MM.1S (cell line): ENCODE measurements around the gene PRTN3.

ENCODE experiments used
- DNase-seq: peaks from one replicate; pipeline ENCODE4 v3.0.0-alpha.2; 2015
- H2AFZ ChIP-seq: fragments of 300-600 bp; sonication (generic); 2 replicates; pipeline ENCODE4 v1.6.0; 2016; ENCODE audit warnings: antibody characterized with exemption, low read length
- H3F3A ChIP-seq: fragments of 300-600 bp; sonication (generic); 2 replicates; pipeline ENCODE4 v1.6.1; 2016; ENCODE audit warnings: mild to moderate bottlenecking, antibody characterized with exemption, low read length, moderate library complexity, mixed read lengths; ENCODE audit not compliant: insufficient read depth
- H3K27ac ChIP-seq: fragments of 300-600 bp; sonication (generic); 2 replicates; pipeline ENCODE4 v1.5.1; 2016; ENCODE audit warnings: mild to moderate bottlenecking, low read length
- H3K27me3 ChIP-seq: fragments of 300-600 bp; sonication (generic); replicated peaks from 2 replicates; pipeline ENCODE4 v1.6.0; 2016; ENCODE audit warnings: low read length; ENCODE audit not compliant: insufficient read depth
- H3K36me3 ChIP-seq: fragments of 300-600 bp; sonication (generic); replicated peaks from 2 replicates; pipeline ENCODE4 v1.6.1; 2016; ENCODE audit warnings: mild to moderate bottlenecking, low read length, mixed read lengths; ENCODE audit not compliant: insufficient read depth
- H3K4me1 ChIP-seq: fragments of 300-600 bp; sonication (generic); 2 replicates; pipeline ENCODE4 v1.6.1; 2016; ENCODE audit warnings: low read length, mixed read lengths
- H3K4me2 ChIP-seq: fragments of 300-600 bp; sonication (generic); 2 replicates; pipeline ENCODE4 v1.6.0; 2016; ENCODE audit warnings: low read depth, low read length
- H3K4me3 ChIP-seq: fragments of 300-600 bp; sonication (generic); 2 replicates; pipeline ENCODE4 v1.5.1; 2016; ENCODE audit warnings: low read length, mixed read lengths
- H3K79me2 ChIP-seq: fragments of 300-600 bp; sonication (generic); 2 replicates; pipeline ENCODE4 v1.6.1; 2016; ENCODE audit warnings: mixed run types, low read length, mixed read lengths
- H3K9ac ChIP-seq: fragments of 300-600 bp; sonication (generic); 2 replicates; pipeline ENCODE4 v1.6.1; 2016; ENCODE audit warnings: low read length, mixed read lengths
- H3K9me2 ChIP-seq: fragments of 300-600 bp; sonication (generic); replicated peaks from 2 replicates; pipeline ENCODE4 v1.6.1; 2016; ENCODE audit warnings: mild to moderate bottlenecking, low read length, mixed read lengths; ENCODE audit not compliant: insufficient read depth
- H3K9me3 ChIP-seq: fragments of 300-600 bp; sonication (generic); replicated peaks from 2 replicates; pipeline ENCODE4 v1.6.1; 2016; ENCODE audit warnings: mild to moderate bottlenecking, low read length, mixed read lengths; ENCODE audit not compliant: insufficient read depth
- H4K20me1 ChIP-seq: fragments of 300-600 bp; sonication (generic); 2 replicates; pipeline ENCODE4 v1.6.1; 2016; ENCODE audit warnings: mild to moderate bottlenecking, low read length, moderate library complexity, mixed read lengths; ENCODE audit not compliant: insufficient read depth
- CTCF ChIP-seq: fragments of 300-600 bp; sonication (generic); IDR thresholded peaks from 2 replicates; pipeline ENCODE4 v1.5.1; 2016; ENCODE audit warnings: antibody characterized with exemption, low read length, mixed read lengths
- EZH2 ChIP-seq: fragments of 300-600 bp; sonication (generic); optimal IDR thresholded peaks from 2 replicates; pipeline ENCODE3; 2017; ENCODE audit warnings: low read depth, mild to moderate bottlenecking, antibody characterized with exemption, low read length, mixed read lengths
- EZH2phosphoT487 ChIP-seq: fragments of 300-600 bp; sonication (generic); IDR thresholded peaks from 2 replicates; pipeline ENCODE4 v1.6.1; 2018; ENCODE audit warnings: antibody characterized with exemption, low read length

The PRTN3 gene

GRCh38 chr19:883661-884211 is 42.9 kb downstream of the PRTN3 start:
- Histone ChIP-seq H3K36me3 (no peaks in the 10 kb centered on the region; the same call in 1 of the 2 replicates), H4K20me1 (no peaks in the 10 kb centered on the region; the same call in 1 of the 2 replicates), H3K4me1 (no peaks in the 10 kb centered on the region), H2AFZ (no peak overlapping the region), H3K27ac (no peak overlapping the region), H3K4me3 (no peak overlapping the region), H3F3A (no peaks in the 10 kb centered on the region), H3K4me2 (no peak overlapping the region), H3K27me3 (no peaks in the 10 kb centered on the region), H3K9me2 (no peaks in the 10 kb centered on the region), H3K79me2 (no peaks in the 10 kb centered on the region), H3K9me3 (no peaks in the 10 kb centered on the region), H3K9ac (no peak overlapping the region)
- no peak for DNase-seq
- TF ChIP-seq CTCF (no peak), EZH2phosphoT487 (no peak), EZH2 (no peak)

- Histone ChIP-seq H3K27me3 (no peaks in the 10 kb centered on the region), H2AFZ (no peak overlapping the region), H3K27ac (no peak overlapping the region), H3F3A (no peaks in the 10 kb centered on the region), H3K9me3 (no peaks in the 10 kb centered on the region), H3K36me3 (no peaks in the 10 kb centered on the region; the same call in 1 of the 2 replicates), H3K4me2 (no peak overlapping the region), H3K9me2 (no peaks in the 10 kb centered on the region), H3K79me2 (peaks cover 2% of the 10 kb centered on the region; the same call in 1 of the 2 replicates), H3K4me3 (no peak overlapping the region), H3K9ac (no peak overlapping the region), H4K20me1 (no peaks in the 10 kb centered on the region; the same call in 1 of the 2 replicates), H3K4me1 (no peaks in the 10 kb centered on the region)
- TF ChIP-seq EZH2phosphoT487 (no peak), CTCF (no peak)
- DNase-seq, result no peak
Observed at GRCh38 chr19:884420-885211, 43.8 kb downstream of the PRTN3 start.

- Histone ChIP-seq H3K4me2 (no peak overlapping the region), H3K4me3 (no peak overlapping the region), H3K4me1 (no peaks in the 10 kb centered on the region), H4K20me1 (no peaks in the 10 kb centered on the region; the same call in 1 of the 2 replicates), H3K36me3 (no peaks in the 10 kb centered on the region; the same call in 1 of the 2 replicates), H3K79me2 (peaks cover 13% of the 10 kb centered on the region), H3F3A (no peaks in the 10 kb centered on the region), H3K27ac (no peak overlapping the region), H3K27me3 (no peaks in the 10 kb centered on the region), H3K9me2 (no peaks in the 10 kb centered on the region), H2AFZ (no peak overlapping the region), H3K9me3 (no peaks in the 10 kb centered on the region), H3K9ac (no peak overlapping the region)
- DNase-seq, result no peak
- TF ChIP-seq EZH2phosphoT487 (no peak), EZH2 (no peak), CTCF (no peak)
Observed at GRCh38 chr19:885536-886224, 44.9 kb downstream of the PRTN3 start.
